ENCODE measurements around the gene PHACTR3. TPM values are rescaled to one million over a fixed set of nuclear protein-coding genes. Genes with fewer than 3 reads are reported as not detected.

PHACTR3 gene
- polyA plus RNA-seq, 1 donor (not counting 4 experiments of a cell fraction or from before 2014, with no cell fraction given) = 2.6 TPM

DNA sequence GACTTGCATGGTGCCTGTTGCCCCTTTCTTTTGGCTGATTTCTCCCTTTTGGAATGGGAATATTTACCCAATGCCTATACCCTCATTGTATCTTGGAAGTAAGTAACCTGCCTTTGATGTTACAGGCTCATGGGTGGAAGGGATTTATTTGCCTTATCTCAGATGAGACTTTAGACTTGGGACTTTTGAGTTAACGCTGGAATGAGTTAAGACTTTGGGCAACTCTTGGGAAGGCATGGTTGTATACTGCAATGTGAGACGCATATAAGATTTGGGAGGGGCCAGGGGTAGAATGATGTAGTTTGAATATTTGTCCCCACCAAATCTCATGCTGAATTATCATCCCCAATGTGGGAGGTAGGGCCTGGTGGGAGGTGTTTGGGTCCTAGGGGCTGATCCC, 253.6 kb downstream of the PHACTR3 start:
- dilution Hi-C loops (cut with MboI; ENCODE audit: extremely low pct_ligation_motif_present, low sequenced_read_pairs) = no loop called here
- DNase-seq (ENCODE audit: low read depth, low spot score) = no peak

DNA sequence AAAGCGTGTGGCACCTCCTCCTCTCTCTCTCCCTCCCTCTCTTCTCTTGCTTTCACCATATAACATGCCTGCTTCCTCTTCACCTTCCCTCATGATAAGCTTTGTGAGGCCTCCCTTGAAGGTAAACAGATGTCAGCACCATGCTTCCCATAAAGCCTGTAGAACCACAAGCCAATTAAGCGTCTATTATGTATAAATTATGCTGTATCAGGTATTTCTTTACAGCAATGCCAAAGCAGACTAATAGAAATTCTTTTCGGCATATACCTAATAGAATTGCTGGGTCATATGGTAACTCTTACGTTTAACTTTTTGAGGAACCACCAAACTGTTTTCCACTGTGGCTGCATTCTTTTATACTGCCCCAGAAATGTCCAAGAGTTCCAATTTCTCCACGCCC, 254.1 kb downstream of the PHACTR3 start:
- Histone ChIP-seq H3K4me3 (ENCODE audit: control insufficient read depth in 2 of 3, extremely low read depth in 1 of 3, insufficient read depth in 2 of 3, low read depth in 1 of 3, low read length in 3 of 3) (no peak overlapping the region), H2AFZ (ENCODE audit: control insufficient read depth, low read length) (no peak overlapping the region), H4K20me1 (ENCODE audit: control insufficient read depth, extremely low read depth, insufficient read depth, low read length) (no peaks in the 10 kb centered on the region), H3K9ac (ENCODE audit: control insufficient read depth, extremely low read depth, insufficient read depth, low read length) (no peak overlapping the region), H3K36me3 (ENCODE audit: control insufficient read depth in 2 of 2, extremely low read depth in 1 of 2, insufficient read depth in 2 of 2, low read length in 2 of 2) (no peaks in the 10 kb centered on the region), H3K27me3 (ENCODE audit: control insufficient read depth, extremely low read depth, insufficient read depth, low read length) (no peaks in the 10 kb centered on the region), H3K9me3 (ENCODE audit: control insufficient read depth, low read depth, low read length) (no peaks in the 10 kb centered on the region), H3K27ac (ENCODE audit: control insufficient read depth, insufficient read depth, low read length) (no peak overlapping the region), H3K4me1 (ENCODE audit: control insufficient read depth, extremely low read depth, insufficient read depth, low read length) (no peaks in the 10 kb centered on the region), H3K79me2 (ENCODE audit: control insufficient read depth, insufficient read depth, low read length) (no peaks in the 10 kb centered on the region), H3K9me1 (ENCODE audit: control insufficient read depth, extremely low read depth, insufficient read depth, low read length) (no peaks in the 10 kb centered on the region), H3K4me2 (ENCODE audit: control insufficient read depth, extremely low read depth, insufficient read depth, low read depth, low read length) (no peak overlapping the region)
- no peak for DNase-seq (ENCODE audit: low read depth, low spot score)
- TF ChIP-seq, protein P1, sequence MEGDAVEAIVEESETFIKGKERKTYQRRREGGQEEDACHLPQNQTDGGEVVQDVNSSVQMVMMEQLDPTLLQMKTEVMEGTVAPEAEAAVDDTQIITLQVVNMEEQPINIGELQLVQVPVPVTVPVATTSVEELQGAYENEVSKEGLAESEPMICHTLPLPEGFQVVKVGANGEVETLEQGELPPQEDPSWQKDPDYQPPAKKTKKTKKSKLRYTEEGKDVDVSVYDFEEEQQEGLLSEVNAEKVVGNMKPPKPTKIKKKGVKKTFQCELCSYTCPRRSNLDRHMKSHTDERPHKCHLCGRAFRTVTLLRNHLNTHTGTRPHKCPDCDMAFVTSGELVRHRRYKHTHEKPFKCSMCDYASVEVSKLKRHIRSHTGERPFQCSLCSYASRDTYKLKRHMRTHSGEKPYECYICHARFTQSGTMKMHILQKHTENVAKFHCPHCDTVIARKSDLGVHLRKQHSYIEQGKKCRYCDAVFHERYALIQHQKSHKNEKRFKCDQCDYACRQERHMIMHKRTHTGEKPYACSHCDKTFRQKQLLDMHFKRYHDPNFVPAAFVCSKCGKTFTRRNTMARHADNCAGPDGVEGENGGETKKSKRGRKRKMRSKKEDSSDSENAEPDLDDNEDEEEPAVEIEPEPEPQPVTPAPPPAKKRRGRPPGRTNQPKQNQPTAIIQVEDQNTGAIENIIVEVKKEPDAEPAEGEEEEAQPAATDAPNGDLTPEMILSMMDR (optimal IDR thresholded peaks at IDR 0.05 in 1 of 3, IDR thresholded peaks at IDR 0.05 in 1 of 3, conservative IDR thresholded peaks at IDR 0.05 in 1 of 3; ENCODE audit: extremely low read depth in 1 of 3, insufficient read depth in 2 of 3, low read length in 3 of 3) = no peak
- TF ChIP-seq EZH2 (IDR thresholded peaks at IDR 0.05; ENCODE audit: low read length) = no peak
- FAIRE-seq = no peak
- dilution Hi-C loops (cut with MboI; ENCODE audit: extremely low pct_ligation_motif_present, low sequenced_read_pairs) = no loop called here

More for the DNA sequence above, 253.6 kb downstream of the PHACTR3 start:
- Histone ChIP-seq H3K9ac (ENCODE audit: control insufficient read depth, extremely low read depth, insufficient read depth, low read length) (no peak overlapping the region), H3K36me3 (ENCODE audit: control insufficient read depth in 2 of 2, extremely low read depth in 1 of 2, insufficient read depth in 2 of 2, low read length in 2 of 2) (no peaks in the 10 kb centered on the region), H3K79me2 (ENCODE audit: control insufficient read depth, insufficient read depth, low read length) (no peaks in the 10 kb centered on the region), H3K9me1 (ENCODE audit: control insufficient read depth, extremely low read depth, insufficient read depth, low read length) (no peaks in the 10 kb centered on the region), H3K4me2 (ENCODE audit: control insufficient read depth, extremely low read depth, insufficient read depth, low read depth, low read length) (no peak overlapping the region), H3K9me3 (ENCODE audit: control insufficient read depth, low read depth, low read length) (no peaks in the 10 kb centered on the region), H3K4me1 (ENCODE audit: control insufficient read depth, extremely low read depth, insufficient read depth, low read length) (no peaks in the 10 kb centered on the region), H3K4me3 (ENCODE audit: control insufficient read depth in 2 of 3, extremely low read depth in 1 of 3, insufficient read depth in 2 of 3, low read depth in 1 of 3, low read length in 3 of 3) (no peak overlapping the region), H3K27me3 (ENCODE audit: control insufficient read depth, extremely low read depth, insufficient read depth, low read length) (no peaks in the 10 kb centered on the region), H4K20me1 (ENCODE audit: control insufficient read depth, extremely low read depth, insufficient read depth, low read length) (no peaks in the 10 kb centered on the region), H3K27ac (ENCODE audit: control insufficient read depth, insufficient read depth, low read length) (no peak overlapping the region), H2AFZ (ENCODE audit: control insufficient read depth, low read length) (no peak overlapping the region)
- TF ChIP-seq, protein P1 (optimal IDR thresholded peaks at IDR 0.05 in 1 of 3, IDR thresholded peaks at IDR 0.05 in 1 of 3, conservative IDR thresholded peaks at IDR 0.05 in 1 of 3; ENCODE audit: extremely low read depth in 1 of 3, insufficient read depth in 2 of 3, low read length in 3 of 3) = no peak
- TF ChIP-seq EZH2 (IDR thresholded peaks at IDR 0.05; ENCODE audit: low read length) = no peak
- FAIRE-seq = no peak
